Neural crest cell (in vitro differentiated cells): ENCODE data around the gene SMURF2. TPM values are rescaled to one million over a fixed set of nuclear protein-coding genes. Genes with fewer than 3 reads are reported as not detected.

ENCODE experiments used
- DNase-seq: peaks from one replicate; pipeline ENCODE4 v3.0.0; 2021; ENCODE audit warnings: low read depth, mixed read lengths, low spot score
- H3K27ac Mint-ChIP-seq: one replicate; pipeline ENCODE4 v1.8.0; 2021; ENCODE audit warnings: mild to moderate bottlenecking, mixed read lengths; ENCODE audit not compliant: unreplicated experiment
- H3K27me3 Mint-ChIP-seq: 2 replicates; pipeline ENCODE4 v1.8.0; 2021; ENCODE audit warnings: low read depth, mild to moderate bottlenecking, mixed read lengths
- H3K36me3 Mint-ChIP-seq: 2 replicates; pipeline ENCODE4 v1.8.0; 2021; ENCODE audit warnings: low read depth, mild to moderate bottlenecking, mixed read lengths
- H3K4me1 Mint-ChIP-seq: 2 replicates; pipeline ENCODE4 v1.8.0; 2021; ENCODE audit warnings: mixed read lengths
- H3K4me3 Mint-ChIP-seq: one replicate; pipeline ENCODE4 v1.8.0; 2021; ENCODE audit warnings: mild to moderate bottlenecking, mixed read lengths
- H3K9me3 Mint-ChIP-seq: 2 replicates; pipeline ENCODE4 v1.8.0; 2021; ENCODE audit warnings: mixed read lengths
- total RNA-seq: library from RNA; stranded (reverse); gene quantifications from 2 replicates; pipeline ENCODE4 v1.2.1, GENCODE V29; 2021
- TF ChIP-seq, protein P1 (sequence below): fragments of 200-600 bp; sonication (generic); conservative IDR thresholded peaks from 2 replicates; pipeline ENCODE4 v1.5.0; 2021; ENCODE audit warnings: antibody characterized with exemption, mild to moderate bottlenecking

Gene SMURF2
- total RNA-seq, 1 donor from 2014 or later, result 32.7 TPM

DNA sequence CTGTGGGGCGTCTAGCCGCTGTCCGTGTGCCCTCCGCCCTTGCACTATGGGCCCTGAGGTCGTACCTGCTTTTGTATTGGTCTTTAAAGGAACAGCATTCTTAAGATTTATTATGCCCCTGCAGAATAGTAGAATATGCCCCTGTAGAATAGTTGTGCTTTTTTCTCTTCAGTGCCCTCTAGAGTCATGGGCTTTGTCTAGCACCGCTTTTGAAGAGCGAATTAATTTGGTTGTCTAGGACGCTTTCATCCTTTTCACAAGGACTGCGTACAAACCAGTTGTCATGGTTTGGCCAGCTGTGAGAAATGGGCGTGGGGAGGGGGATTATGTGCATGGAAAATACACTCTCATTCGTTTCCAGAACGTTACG lies 154.7 kb downstream of the SMURF2 start:
- TF ChIP-seq, protein P1, sequence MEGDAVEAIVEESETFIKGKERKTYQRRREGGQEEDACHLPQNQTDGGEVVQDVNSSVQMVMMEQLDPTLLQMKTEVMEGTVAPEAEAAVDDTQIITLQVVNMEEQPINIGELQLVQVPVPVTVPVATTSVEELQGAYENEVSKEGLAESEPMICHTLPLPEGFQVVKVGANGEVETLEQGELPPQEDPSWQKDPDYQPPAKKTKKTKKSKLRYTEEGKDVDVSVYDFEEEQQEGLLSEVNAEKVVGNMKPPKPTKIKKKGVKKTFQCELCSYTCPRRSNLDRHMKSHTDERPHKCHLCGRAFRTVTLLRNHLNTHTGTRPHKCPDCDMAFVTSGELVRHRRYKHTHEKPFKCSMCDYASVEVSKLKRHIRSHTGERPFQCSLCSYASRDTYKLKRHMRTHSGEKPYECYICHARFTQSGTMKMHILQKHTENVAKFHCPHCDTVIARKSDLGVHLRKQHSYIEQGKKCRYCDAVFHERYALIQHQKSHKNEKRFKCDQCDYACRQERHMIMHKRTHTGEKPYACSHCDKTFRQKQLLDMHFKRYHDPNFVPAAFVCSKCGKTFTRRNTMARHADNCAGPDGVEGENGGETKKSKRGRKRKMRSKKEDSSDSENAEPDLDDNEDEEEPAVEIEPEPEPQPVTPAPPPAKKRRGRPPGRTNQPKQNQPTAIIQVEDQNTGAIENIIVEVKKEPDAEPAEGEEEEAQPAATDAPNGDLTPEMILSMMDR, result no peak
- no peaks in the 10 kb centered on the region for H3K9me3 Mint-ChIP-seq
- H3K27ac Mint-ChIP-seq, result peak overlapping the region; percentile 100
- peaks cover 25% of the 10 kb centered on the region for H3K27me3 Mint-ChIP-seq
- no peak for DNase-seq
- H3K4me3 Mint-ChIP-seq, result peak overlapping the region; percentile 100
- H3K4me1 Mint-ChIP-seq, result peaks cover 54% of the 10 kb centered on the region
- H3K36me3 Mint-ChIP-seq, result peaks cover 42% of the 10 kb centered on the region

DNA sequence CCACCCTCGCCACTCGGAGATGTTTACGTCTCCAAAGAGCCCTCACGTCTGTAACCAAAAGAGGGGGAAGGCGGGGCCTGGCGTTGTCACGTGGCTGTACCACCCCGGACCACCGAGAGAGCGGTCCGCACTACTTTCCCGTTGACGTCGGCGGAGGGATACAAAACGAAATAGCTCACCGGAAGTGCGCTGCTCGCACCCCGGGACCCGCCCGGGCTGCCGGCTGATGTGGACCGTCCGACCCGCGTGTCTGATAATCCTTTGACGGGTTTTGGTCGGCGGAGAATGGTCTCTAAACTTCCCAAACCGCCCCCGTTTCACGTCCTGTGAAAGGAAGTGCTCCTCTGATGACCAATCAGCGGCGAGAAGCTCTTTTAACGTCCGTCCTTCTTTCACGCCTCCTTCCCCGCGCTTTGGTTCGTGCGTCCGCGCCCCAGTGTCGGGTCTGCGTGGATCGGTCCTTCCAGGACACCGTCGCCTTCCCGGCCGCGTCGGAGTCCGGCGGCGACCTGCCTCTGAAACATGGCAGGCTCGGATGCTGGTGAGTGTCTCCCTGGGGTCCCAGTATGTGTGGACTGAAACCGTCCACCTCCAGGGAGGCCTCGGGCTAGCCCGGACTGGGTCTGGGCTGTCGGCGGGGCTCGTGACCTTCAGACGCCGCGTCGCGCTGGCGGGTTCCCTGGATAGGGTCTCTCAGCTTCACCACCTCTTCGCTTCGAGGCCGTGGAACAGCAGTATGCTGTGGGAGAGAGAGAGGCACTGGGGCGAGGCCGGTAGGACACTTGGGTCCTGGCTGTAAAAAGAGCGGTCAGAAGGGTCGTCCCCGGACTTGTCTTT lies 155.3 kb downstream of the SMURF2 start, which contains the start of gene CEP95:
Gene CEP95 (plus strand): TSS at position 402 of the 837 bp plus-strand sequence. CDS start 121 bp downstream, at position 523.
- Mint-ChIP-seq H3K36me3 (peaks cover 48% of the 10 kb centered on the region), H3K9me3 (no peaks in the 10 kb centered on the region), H3K4me1 (peaks cover 60% of the 10 kb centered on the region), H3K4me3 (peak within 1 kb of the TSS; percentile 100), H3K27me3 (peaks cover 29% of the 10 kb centered on the region), H3K27ac (peak within 1 kb of the TSS; percentile 100)
- DNase-seq, result peak; percentile 98
- TF ChIP-seq, protein P1, result no peak

DNA sequence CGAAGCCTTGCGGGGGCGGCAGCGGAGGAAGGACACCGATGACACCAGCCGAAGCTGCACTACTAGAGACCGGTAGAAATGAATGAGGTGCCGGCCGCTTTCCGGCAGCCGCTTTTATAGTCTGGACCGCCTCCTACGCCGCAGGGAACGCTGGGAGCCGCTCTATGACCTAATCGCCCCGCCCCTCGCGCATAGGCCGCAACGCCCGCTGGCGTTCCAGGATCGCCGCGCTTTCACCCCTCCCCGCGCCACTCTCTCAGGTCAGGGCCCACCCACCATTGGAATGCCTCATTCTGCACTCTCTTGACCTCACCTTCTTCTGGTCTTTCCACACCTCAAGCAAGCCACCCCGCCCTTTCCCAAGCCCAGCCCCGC lies 155.9 kb downstream of the SMURF2 start, which contains the start of gene DDX5:
Gene DDX5 (minus strand): TSS at position 89 of the 375 bp plus-strand sequence. CDS start 170 bp downstream, outside the sequence.
- Mint-ChIP-seq H3K27ac (peak within 1 kb of the TSS; percentile 100), H3K9me3 (no peaks in the 10 kb centered on the region), H3K36me3 (peaks cover 53% of the 10 kb centered on the region), H3K27me3 (peaks cover 31% of the 10 kb centered on the region), H3K4me3 (peak within 1 kb of the TSS; percentile 100), H3K4me1 (peaks cover 61% of the 10 kb centered on the region)
- TF ChIP-seq, protein P1, result no peak
- peak; percentile 94 for DNase-seq

DNA sequence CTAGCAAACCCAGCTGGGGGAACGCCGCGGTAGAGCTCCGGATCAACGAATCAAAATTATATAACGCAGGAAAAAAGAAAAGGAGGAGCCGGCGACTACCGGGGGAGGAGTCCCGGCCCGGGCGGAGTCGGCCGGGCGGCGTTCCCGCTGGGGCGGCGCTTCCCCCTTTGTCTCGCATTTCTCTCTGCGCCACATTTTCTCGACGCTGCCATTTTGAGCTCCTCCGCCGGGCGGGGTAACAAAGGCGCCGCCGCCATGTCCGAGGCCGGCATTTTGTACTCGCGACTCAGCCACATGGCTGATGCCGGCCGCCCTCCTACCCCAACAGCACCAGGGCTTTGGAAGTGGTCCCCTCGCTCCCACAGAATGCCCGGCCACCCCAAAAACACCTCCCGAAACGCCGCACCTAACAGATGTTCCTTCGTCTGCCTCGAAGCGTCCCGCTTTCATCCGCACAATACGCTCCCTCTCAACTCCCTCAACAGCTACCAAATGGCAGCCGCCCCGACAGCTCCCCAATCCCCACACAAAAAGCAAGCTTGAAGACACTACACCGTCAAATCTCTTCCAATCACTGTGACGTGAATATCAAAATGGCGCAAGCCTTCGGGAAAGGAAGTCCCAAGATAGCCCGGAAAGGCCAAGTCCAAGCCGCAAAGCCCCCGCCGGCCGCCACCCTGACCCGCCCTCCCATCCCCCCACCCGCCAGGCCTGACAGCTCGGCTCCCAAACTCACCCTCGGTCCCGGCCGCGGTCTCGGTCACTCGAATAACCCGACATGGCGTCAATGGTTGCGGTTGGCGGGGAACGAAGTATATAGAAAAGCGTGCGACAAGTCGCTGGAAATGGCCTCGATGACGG lies 156.5 kb downstream of the SMURF2 start:
- Mint-ChIP-seq H3K27ac (peak overlapping the region; percentile 100), H3K27me3 (peaks cover 34% of the 10 kb centered on the region), H3K4me1 (peaks cover 64% of the 10 kb centered on the region), H3K9me3 (no peaks in the 10 kb centered on the region), H3K4me3 (peak overlapping the region; percentile 100), H3K36me3 (peaks cover 58% of the 10 kb centered on the region)
- peak; percentile 73 for DNase-seq
- TF ChIP-seq, protein P1, result no peak

DNA sequence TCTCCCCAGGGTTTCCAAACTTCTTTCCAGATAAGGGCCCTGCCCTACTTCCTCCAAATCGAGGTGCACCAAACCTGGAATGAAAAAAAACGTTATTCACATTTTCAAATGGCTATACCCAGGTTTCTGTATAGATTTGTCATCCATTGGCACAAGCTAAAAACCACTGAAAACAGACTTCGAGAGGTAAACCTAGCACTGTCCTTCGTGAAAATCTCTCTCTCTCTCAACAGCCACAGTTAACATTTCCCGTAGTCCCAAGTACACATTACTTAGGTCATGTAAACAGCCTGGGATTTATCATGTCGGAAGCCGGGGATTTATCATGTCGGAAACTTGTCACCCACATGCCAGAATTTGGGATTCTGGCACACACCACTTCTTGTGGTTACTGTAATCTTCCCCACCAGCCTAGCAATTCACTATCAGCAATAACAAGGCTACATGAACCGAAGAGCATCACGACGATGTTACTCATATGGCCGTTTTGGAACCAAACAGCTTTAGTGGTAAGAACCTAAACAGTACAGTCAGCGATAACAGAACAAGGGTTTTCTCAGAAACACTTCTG lies 157.3 kb downstream of the SMURF2 start:
- DNase-seq, result no peak
- Mint-ChIP-seq H3K36me3 (peaks cover 63% of the 10 kb centered on the region), H3K4me3 (peak overlapping the region; percentile 100), H3K4me1 (peaks cover 71% of the 10 kb centered on the region), H3K27ac (peak overlapping the region; percentile 99), H3K27me3 (peaks cover 34% of the 10 kb centered on the region), H3K9me3 (no peaks in the 10 kb centered on the region)
- TF ChIP-seq, protein P1, result no peak
